Measurements from ENCODE around the gene TMEM132C. TPM values are rescaled to one million over a fixed set of nuclear protein-coding genes. Genes with fewer than 3 reads are reported as not detected.
A peak's percentile ranks its signal among the peaks of the same experiment; 100 is the strongest.
"Not testable (repeated sequence)": the region's sequence is repeated elsewhere in the genome, so short reads cannot be mapped to it uniquely, and the experiment has no call there.

Gene TMEM132C
- total and polyA plus RNA-seq, 4 donors, result 23.1 to 32.3 (median 24.2) TPM

- H3K9me3 ChIP-seq (ENCODE audit: control insufficient read depth, insufficient read depth, low read length); H3K4me3 ChIP-seq (ENCODE audit: low read depth, low read length); DNase-seq (ENCODE audit: low read depth in 4 of 6, low spot score in 6 of 6): not testable (repeated sequence)
Measured at GRCh38 chr12:128253829-128254228, 13.1 kb upstream of the TMEM132C start.

GRCh38 chr12:128258866-128259555 lies 8.0 kb upstream of the TMEM132C start:
- no peaks in the 10 kb centered on the region for H3K36me3 ChIP-seq (ENCODE audit: control insufficient read depth, insufficient read depth, low read length)
- 26% methylated on average over 7 of the region's 9 CpGs for WGBS (ENCODE audit: insufficient coverage)
- peak in 2 of 6 donors; percentile 77 to 90 for DNase-seq (ENCODE audit: low read depth in 4 of 6, low spot score in 6 of 6)
- no peaks in the 10 kb centered on the region for H3K9me3 ChIP-seq (ENCODE audit: control insufficient read depth, insufficient read depth, low read length)
- no peaks in the 10 kb centered on the region for H3K27me3 ChIP-seq (ENCODE audit: control insufficient read depth, insufficient read depth, low read length)
- no peak overlapping the region for H3K27ac ChIP-seq (ENCODE audit: low read depth, low read length)
- no peak overlapping the region for H3K4me3 ChIP-seq (ENCODE audit: low read depth, low read length)
- H3K4me1 ChIP-seq (ENCODE audit: control insufficient read depth, insufficient read depth, low read length), result no peaks in the 10 kb centered on the region

More at GRCh38 chr12:128253829-128254228, 13.1 kb upstream of the TMEM132C start:
- not testable (repeated sequence) for H3K4me1 ChIP-seq (ENCODE audit: control insufficient read depth, insufficient read depth, low read length); H3K27ac ChIP-seq (ENCODE audit: low read depth, low read length); H3K27me3 ChIP-seq (ENCODE audit: control insufficient read depth, insufficient read depth, low read length); H3K36me3 ChIP-seq (ENCODE audit: control insufficient read depth, insufficient read depth, low read length)

- WGBS (ENCODE audit: insufficient coverage), result 0% methylated on average over 2 of the region's 5 CpGs
- no peaks in the 10 kb centered on the region for H3K27me3 ChIP-seq (ENCODE audit: control insufficient read depth, insufficient read depth, low read length)
- no peaks in the 10 kb centered on the region for H3K36me3 ChIP-seq (ENCODE audit: control insufficient read depth, insufficient read depth, low read length)
- no peaks in the 10 kb centered on the region for H3K4me1 ChIP-seq (ENCODE audit: control insufficient read depth, insufficient read depth, low read length)
- no peak overlapping the region for H3K27ac ChIP-seq (ENCODE audit: low read depth, low read length)
- peaks cover 2% of the 10 kb centered on the region for H3K9me3 ChIP-seq (ENCODE audit: control insufficient read depth, insufficient read depth, low read length)
- H3K4me3 ChIP-seq (ENCODE audit: low read depth, low read length), result no peak overlapping the region
- DNase-seq (ENCODE audit: low read depth in 4 of 6, low spot score in 6 of 6), result peak in 4 of 6 donors; percentile 63 to 94 (median 80)
Measured at GRCh38 chr12:128259556-128260070, 7.4 kb upstream of the TMEM132C start.

GRCh38 chr12:128261757-128262156 lies 5.2 kb upstream of the TMEM132C start:
- H3K27me3 ChIP-seq (ENCODE audit: control insufficient read depth, insufficient read depth, low read length), result peaks cover 12% of the 10 kb centered on the region
- 92% methylated on average over 1 of the region's 3 CpGs for WGBS (ENCODE audit: insufficient coverage)
- no peak overlapping the region for H3K27ac ChIP-seq (ENCODE audit: low read depth, low read length)
- no peak overlapping the region for H3K4me3 ChIP-seq (ENCODE audit: low read depth, low read length)
- no peak for DNase-seq (ENCODE audit: low read depth in 4 of 6, low spot score in 6 of 6)
- H3K36me3 ChIP-seq (ENCODE audit: control insufficient read depth, insufficient read depth, low read length), result no peaks in the 10 kb centered on the region
- peaks cover 2% of the 10 kb centered on the region for H3K9me3 ChIP-seq (ENCODE audit: control insufficient read depth, insufficient read depth, low read length)
- H3K4me1 ChIP-seq (ENCODE audit: control insufficient read depth, insufficient read depth, low read length), result peaks cover 13% of the 10 kb centered on the region

GRCh38 chr12:128265566-128265965 lies 1.4 kb upstream of the TMEM132C start:
- H3K4me1 ChIP-seq (ENCODE audit: control insufficient read depth, insufficient read depth, low read length), result peaks cover 22% of the 10 kb centered on the region
- H3K27me3 ChIP-seq (ENCODE audit: control insufficient read depth, insufficient read depth, low read length), result peaks cover 40% of the 10 kb centered on the region
- no peaks in the 10 kb centered on the region for H3K36me3 ChIP-seq (ENCODE audit: control insufficient read depth, insufficient read depth, low read length)
- no peak overlapping the region for H3K27ac ChIP-seq (ENCODE audit: low read depth, low read length)
- WGBS (ENCODE audit: insufficient coverage), result 48% methylated on average over 3 of the region's 7 CpGs
- peak in 1 of 6 donors; percentile 27 for DNase-seq (ENCODE audit: low read depth in 4 of 6, low spot score in 6 of 6)
- H3K4me3 ChIP-seq (ENCODE audit: low read depth, low read length), result no peak overlapping the region
- peaks cover 2% of the 10 kb centered on the region for H3K9me3 ChIP-seq (ENCODE audit: control insufficient read depth, insufficient read depth, low read length)

GRCh38 chr12:128266086-128266485 lies 884 bp upstream of the TMEM132C start:
- Histone ChIP-seq H3K9me3 (ENCODE audit: control insufficient read depth, insufficient read depth, low read length) (peaks cover 2% of the 10 kb centered on the region), H3K4me3 (ENCODE audit: low read depth, low read length) (peak overlapping the region; percentile 52), H3K27me3 (ENCODE audit: control insufficient read depth, insufficient read depth, low read length) (peaks cover 40% of the 10 kb centered on the region), H3K4me1 (ENCODE audit: control insufficient read depth, insufficient read depth, low read length) (peaks cover 22% of the 10 kb centered on the region), H3K36me3 (ENCODE audit: control insufficient read depth, insufficient read depth, low read length) (no peaks in the 10 kb centered on the region), H3K27ac (ENCODE audit: low read depth, low read length) (no peak overlapping the region)
- peak in 1 of 6 donors; percentile 8 for DNase-seq (ENCODE audit: low read depth in 4 of 6, low spot score in 6 of 6)
- WGBS (ENCODE audit: insufficient coverage), result 0% methylated on average over 1 of the region's 12 CpGs

GRCh38 chr12:128266541-128267130 lies 334 bp upstream of the TMEM132C start:
- Histone ChIP-seq H3K27me3 (ENCODE audit: control insufficient read depth, insufficient read depth, low read length) (peaks cover 40% of the 10 kb centered on the region), H3K9me3 (ENCODE audit: control insufficient read depth, insufficient read depth, low read length) (peaks cover 2% of the 10 kb centered on the region), H3K36me3 (ENCODE audit: control insufficient read depth, insufficient read depth, low read length) (no peaks in the 10 kb centered on the region), H3K4me1 (ENCODE audit: control insufficient read depth, insufficient read depth, low read length) (peaks cover 22% of the 10 kb centered on the region), H3K4me3 (ENCODE audit: low read depth, low read length) (peak overlapping the region; percentile 52), H3K27ac (ENCODE audit: low read depth, low read length) (peak overlapping the region; percentile 40)
- peak in 2 of 6 donors; percentile 44 to 64 for DNase-seq (ENCODE audit: low read depth in 4 of 6, low spot score in 6 of 6)
- WGBS (ENCODE audit: insufficient coverage), result under 1% methylated on average over 57 of the region's 58 CpGs

- Histone ChIP-seq H3K36me3 (ENCODE audit: control insufficient read depth, insufficient read depth, low read length) (no peaks in the 10 kb centered on the region), H3K27me3 (ENCODE audit: control insufficient read depth, insufficient read depth, low read length) (peaks cover 40% of the 10 kb centered on the region), H3K9me3 (ENCODE audit: control insufficient read depth, insufficient read depth, low read length) (peaks cover 2% of the 10 kb centered on the region), H3K27ac (ENCODE audit: low read depth, low read length) (peak overlapping the region; percentile 51), H3K4me1 (ENCODE audit: control insufficient read depth, insufficient read depth, low read length) (peaks cover 22% of the 10 kb centered on the region), H3K4me3 (ENCODE audit: low read depth, low read length) (peak overlapping the region; percentile 62)
- under 1% methylated on average over 43 of the region's 51 CpGs for WGBS (ENCODE audit: insufficient coverage)
- peak in 2 of 6 donors; percentile 52 to 61 for DNase-seq (ENCODE audit: low read depth in 4 of 6, low spot score in 6 of 6)
Measured at GRCh38 chr12:128267651-128268378, 845 bp downstream of the TMEM132C start.

- Histone ChIP-seq H3K27ac (ENCODE audit: low read depth, low read length) (peak overlapping the region; percentile 10), H3K4me3 (ENCODE audit: low read depth, low read length) (peak overlapping the region; percentile 62), H3K9me3 (ENCODE audit: control insufficient read depth, insufficient read depth, low read length) (peaks cover 2% of the 10 kb centered on the region), H3K27me3 (ENCODE audit: control insufficient read depth, insufficient read depth, low read length) (peaks cover 40% of the 10 kb centered on the region), H3K4me1 (ENCODE audit: control insufficient read depth, insufficient read depth, low read length) (peaks cover 22% of the 10 kb centered on the region), H3K36me3 (ENCODE audit: control insufficient read depth, insufficient read depth, low read length) (no peaks in the 10 kb centered on the region)
- 0% methylated on average over 19 of the region's 32 CpGs for WGBS (ENCODE audit: insufficient coverage)
- DNase-seq (ENCODE audit: low read depth in 4 of 6, low spot score in 6 of 6), result peak in 2 of 6 donors; percentile 43 to 58
Measured at GRCh38 chr12:128268379-128268995, 1.5 kb downstream of the TMEM132C start.
